Measurements from ENCODE around the gene SLC25A44.

The SLC25A44 gene

GRCh38 chr1:156241311-156241811 is 47.5 kb downstream of the SLC25A44 start:
- no peak for DNase-seq (ENCODE audit: low read depth)

GRCh38 chr1:156241926-156242325 is 48.0 kb downstream of the SLC25A44 start, which contains the start of gene BGLAP:
Gene BGLAP (plus strand): TSS chr1:156242184. CDS start chr1:156242232, 48 bp downstream.
- DNase-seq (ENCODE audit: low read depth) = no peak

DNA sequence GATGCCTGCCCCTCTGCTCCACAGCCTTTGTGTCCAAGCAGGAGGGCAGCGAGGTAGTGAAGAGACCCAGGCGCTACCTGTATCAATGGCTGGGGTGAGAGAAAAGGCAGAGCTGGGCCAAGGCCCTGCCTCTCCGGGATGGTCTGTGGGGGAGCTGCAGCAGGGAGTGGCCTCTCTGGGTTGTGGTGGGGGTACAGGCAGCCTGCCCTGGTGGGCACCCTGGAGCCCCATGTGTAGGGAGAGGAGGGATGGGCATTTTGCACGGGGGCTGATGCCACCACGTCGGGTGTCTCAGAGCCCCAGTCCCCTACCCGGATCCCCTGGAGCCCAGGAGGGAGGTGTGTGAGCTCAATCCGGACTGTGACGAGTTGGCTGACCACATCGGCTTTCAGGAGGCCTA is 48.8 kb downstream of the SLC25A44 start:
- no peak for DNase-seq (ENCODE audit: low read depth)

GRCh38 chr1:156244126-156244525 is 50.2 kb downstream of the SLC25A44 start:
- DNase-seq (ENCODE audit: low read depth) = no peak

DNA sequence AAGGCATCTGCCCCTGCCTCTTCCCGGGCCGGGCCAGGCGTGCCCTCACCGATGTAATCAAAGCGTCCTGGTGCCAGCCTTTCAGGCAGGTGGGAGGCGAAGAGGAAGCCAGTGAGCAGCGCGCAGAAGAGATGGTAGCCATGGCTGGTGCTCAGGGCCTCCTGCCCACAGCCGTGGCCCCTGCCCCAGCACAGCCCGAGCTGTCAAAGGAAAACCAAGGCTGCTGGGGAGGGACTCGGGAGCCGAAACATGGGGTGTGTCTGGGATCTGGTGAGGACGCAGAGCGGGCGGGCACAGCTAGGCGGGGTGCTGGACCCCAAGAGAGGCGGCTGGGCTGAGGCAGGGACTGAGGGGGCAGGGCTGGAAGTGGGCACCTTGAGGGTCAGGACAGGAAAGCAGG is 50.8 kb downstream of the SLC25A44 start:
- DNase-seq (ENCODE audit: low read depth) = no peak

DNA sequence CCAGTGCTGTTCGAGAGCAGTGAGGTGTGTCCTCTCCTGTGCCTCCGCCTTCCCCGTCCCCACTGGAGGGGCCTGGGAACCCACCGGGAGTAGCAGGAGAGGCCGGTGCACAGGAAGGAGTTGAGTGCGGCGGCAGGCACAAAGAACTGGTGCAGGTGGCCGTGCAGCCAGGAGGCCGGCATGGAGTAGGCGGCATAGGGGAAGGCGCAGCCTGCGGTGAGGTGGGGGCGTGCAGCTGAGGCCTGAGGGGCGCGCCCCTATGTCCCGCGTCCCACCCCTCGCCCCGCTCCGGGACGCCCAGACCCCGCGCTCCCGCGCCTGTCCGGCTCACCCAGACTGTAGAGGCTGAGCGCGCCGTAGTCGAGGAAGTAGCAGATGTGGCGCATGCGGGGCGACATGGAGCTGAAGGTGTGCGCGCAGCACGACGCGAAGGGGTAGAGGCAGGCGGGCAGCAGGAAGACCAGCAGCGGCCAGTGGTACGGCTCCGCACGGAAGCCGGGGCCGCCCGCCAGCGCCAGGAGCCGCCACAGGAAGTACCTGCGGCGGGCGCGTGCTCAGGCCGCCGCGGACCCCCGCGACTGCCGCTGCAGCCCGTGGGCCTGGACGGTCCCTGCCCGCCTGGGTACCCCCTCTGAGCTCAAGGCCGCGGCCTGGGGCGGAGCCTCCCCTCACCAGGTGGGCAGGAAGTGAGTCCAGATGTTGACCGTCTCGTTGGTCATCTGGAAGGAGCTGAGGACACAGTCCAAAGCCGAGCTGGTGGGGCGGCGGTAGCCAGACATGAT is 51.7 kb downstream of the SLC25A44 start:
- no peak for DNase-seq (ENCODE audit: low read depth)

DNA sequence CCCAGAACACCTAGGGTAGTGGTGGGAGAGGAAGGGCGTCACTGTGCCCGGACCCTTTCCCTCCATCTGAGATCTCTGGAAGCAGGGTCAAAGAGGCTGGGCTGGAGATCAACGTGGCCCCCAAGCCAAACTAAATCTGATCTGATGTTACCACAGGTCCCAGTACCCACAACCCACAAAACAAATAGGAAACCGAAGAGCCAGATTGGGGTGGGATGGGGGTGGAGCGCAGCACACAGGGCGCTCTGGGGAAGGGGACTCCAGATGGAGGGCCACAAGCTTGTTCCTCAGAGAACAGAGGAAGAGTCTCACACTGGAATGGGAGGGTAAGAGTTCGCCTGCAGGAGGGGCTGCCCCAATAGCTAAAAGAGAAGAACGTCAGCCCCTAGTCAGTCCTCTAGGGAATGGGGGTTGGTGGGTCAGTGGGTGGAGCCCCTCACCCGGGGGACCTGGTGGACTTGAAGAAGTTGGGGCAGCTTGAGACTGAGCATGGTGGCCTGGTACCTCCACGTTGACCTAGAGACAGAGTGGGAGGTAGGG is 52.4 kb downstream of the SLC25A44 start:
- DNase-seq (ENCODE audit: low read depth) = no peak

DNA sequence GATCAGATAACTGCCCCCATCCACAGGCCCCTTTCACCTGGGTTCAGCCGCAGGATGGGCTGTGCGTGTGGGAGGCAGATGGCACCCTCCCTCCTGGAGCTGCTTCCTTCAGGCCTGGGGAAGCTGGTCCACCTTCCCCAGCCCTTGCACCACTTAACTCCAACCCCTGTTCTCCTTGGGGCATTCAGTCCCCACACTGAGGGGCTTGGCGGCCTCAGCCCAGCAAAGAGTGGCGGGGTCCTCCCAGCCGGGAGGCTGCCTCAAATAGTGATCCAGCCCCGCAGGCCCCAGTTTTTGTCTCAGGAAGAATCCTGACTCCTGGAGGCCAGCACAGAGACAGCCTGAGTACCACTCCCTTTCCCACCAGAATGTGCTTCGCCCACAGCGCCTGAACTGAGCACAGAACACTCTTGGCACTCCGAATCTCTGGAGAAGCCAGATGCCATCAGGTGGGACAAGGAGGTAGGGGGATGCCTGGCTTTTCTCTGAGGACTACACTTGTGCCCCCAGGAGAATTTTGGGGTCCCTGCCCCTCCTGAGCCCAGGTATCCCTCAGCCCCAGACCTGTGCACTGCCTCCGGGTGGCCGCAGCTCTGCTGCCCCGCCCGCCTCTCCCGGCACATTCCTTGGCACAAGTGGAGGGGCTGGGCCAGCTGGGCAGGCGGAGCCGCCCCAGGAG is 53.0 kb downstream of the SLC25A44 start:
- DNase-seq (ENCODE audit: low read depth) = no peak

GRCh38 chr1:156247460-156248322 is 53.8 kb downstream of the SLC25A44 start, which contains the start of gene PAQR6:
Gene PAQR6 (minus strand): TSS chr1:156248056. CDS start chr1:156246731, 1,325 bp downstream.
- DNase-seq (ENCODE audit: low read depth) = no peak

DNA sequence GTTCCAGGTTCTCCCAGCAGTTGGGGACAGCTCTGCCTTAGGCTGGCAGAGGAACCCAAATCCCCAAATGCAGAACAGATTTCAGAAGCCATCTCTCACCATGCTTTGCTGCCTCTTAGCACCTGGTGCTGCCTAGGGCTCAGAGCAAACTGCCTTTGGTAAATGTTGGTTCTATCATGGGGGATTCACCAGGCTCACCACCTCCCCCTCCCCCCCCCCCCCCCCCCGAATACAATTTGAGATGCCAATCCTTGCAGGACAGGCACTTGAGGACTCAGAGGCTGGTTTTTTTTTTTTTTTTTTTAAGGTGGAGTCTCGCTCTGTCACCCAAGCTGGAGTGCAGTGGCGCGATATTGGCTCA is 54.4 kb downstream of the SLC25A44 start:
- DNase-seq (ENCODE audit: low read depth) = no peak

GRCh38 chr1:156249593-156249992 is 55.7 kb downstream of the SLC25A44 start:
- no peak for DNase-seq (ENCODE audit: low read depth)

DNA sequence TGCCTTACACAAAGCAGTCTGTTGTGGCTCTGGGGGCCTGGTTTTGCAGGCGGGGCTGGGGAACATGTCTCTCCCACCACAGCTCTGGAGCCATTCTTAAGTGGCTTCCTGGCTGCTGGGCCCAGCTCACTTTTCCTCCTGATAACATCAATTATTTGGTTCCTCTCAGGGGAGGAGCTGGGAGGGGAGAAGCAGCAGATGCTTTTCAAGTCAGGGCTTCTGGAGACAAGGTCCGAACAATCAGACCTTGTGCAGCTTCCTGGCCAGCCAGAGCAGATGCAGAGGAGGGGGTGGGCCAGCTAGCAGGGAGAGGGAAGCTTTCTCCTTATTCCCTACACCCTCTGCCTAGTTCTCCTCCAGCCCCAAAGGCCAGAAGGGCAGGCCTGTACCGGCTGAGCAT is 57.6 kb downstream of the SLC25A44 start:
- no peak for DNase-seq (ENCODE audit: low read depth)

GRCh38 chr1:156253634-156254033 is 59.7 kb downstream of the SLC25A44 start:
- no peak for DNase-seq (ENCODE audit: low read depth)

DNA sequence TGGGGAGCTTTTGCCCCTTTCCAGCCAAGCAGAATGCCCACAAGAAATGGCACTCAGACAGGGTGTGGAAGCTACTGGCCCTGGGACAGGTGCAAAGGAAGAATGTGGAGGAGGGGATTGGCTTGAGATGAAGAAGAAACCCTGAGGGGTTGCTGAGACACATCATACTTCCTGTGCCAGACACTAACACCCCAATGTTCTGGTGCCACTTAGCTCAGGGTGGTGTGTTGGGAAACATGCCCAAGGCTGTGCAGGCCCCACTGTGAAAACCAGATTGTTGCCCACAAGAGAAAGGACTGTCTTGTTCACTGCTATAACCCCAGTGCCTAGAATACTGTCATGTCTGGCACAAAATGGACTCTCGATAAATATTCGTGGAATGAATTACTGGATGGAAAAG is 63.8 kb downstream of the SLC25A44 start:
- DNase-seq (ENCODE audit: low read depth) = no peak

- no peak for DNase-seq (ENCODE audit: low read depth)
Observed at GRCh38 chr1:156258859-156259258, 65.0 kb downstream of the SLC25A44 start.

- no peak for DNase-seq (ENCODE audit: low read depth)
Observed at GRCh38 chr1:156259805-156260204, 65.9 kb downstream of the SLC25A44 start.

DNA sequence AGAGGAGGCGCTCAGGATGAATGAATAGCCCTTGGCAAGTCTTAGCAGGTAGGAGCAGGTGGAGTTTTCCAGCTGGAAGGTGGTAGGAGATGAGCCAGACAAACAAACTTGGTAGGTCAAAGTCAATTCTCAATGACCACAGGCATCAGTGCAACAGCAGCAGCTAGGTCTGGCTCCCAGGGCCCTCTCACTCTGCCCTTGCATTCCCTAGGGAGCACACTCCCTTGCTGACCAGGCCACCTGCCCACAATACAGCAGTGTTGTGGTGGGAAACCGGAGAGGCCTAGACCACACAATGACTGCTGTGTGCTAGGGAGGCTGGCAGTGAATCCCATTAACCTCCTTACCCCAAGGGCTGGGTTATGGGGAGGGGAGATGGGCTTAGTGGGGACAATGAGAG is 67.0 kb downstream of the SLC25A44 start:
- DNase-seq (ENCODE audit: low read depth) = no peak

All from fibroblast of gingiva (primary cell).